OCI-LY7 (cell line): ENCODE measurements around the gene PTGER2. TPM values are rescaled to one million over a fixed set of nuclear protein-coding genes. Genes with fewer than 3 reads are reported as not detected.

ENCODE experiments used
- BruUV-seq: library from RNA; stranded (reverse); fragments of 400-500 nt; replicated peaks from 2 replicates; lab custom pipeline; 2021; lab: Mats Ljungman, UMichigan
- CTCF ChIA-PET: fragments of 300-600 bp; sonication (Branson Sonifier 250); formaldehyde crosslinking; loops from one replicate; lab custom pipeline; 2022; ENCODE audit warnings: antibody characterized with exemption; ENCODE audit not compliant: unreplicated experiment; lab: Charles Lee
- POLR2A ChIA-PET: fragments of 300-600 bp; sonication (Branson Sonifier 250); formaldehyde crosslinking; loops from one replicate; lab custom pipeline; 2022; ENCODE audit warnings: antibody characterized with exemption; lab: Charles Lee
- DNase-seq: peaks from one replicate; pipeline ENCODE4 v3.0.0-alpha.2; 2015; ENCODE audit warnings: low spot score
- H2AFZ ChIP-seq: fragments of 200-600 bp; sonication (generic), shearing (Covaris generic); 2 replicates; pipeline ENCODE4 v1.6.1; 2014; ENCODE audit warnings: mild to moderate bottlenecking, antibody characterized with exemption, low read length, moderate library complexity
- H3K27ac ChIP-seq: fragments of 200-600 bp; sonication (generic); 2 replicates; pipeline ENCODE4 v1.5.1; 2014; ENCODE audit warnings: mixed run types, low read depth, mild to moderate bottlenecking, moderate library complexity, low read length, inconsistent platforms; ENCODE audit not compliant: poor library complexity, severe bottlenecking
- H3K36me3 ChIP-seq: fragments of 200-600 bp; sonication (generic); 2 replicates; pipeline ENCODE4 v1.6.1; 2014; ENCODE audit warnings: mild to moderate bottlenecking, antibody characterized with exemption, low read length, moderate library complexity, mixed read lengths; ENCODE audit not compliant: insufficient read depth
- H3K4me1 ChIP-seq: fragments of 200-600 bp; sonication (generic); 2 replicates; pipeline ENCODE4 v1.5.1; 2014; ENCODE audit warnings: mild to moderate bottlenecking, low read length; ENCODE audit not compliant: insufficient read depth, poor library complexity, severe bottlenecking
- H3K4me2 ChIP-seq: fragments of 200-600 bp; sonication (generic); 2 replicates; pipeline ENCODE4 v1.6.1; 2014; ENCODE audit warnings: mild to moderate bottlenecking, low read length
- H3K4me3 ChIP-seq: fragments of 200-600 bp; sonication (generic); 2 replicates; pipeline ENCODE4 v1.5.1; 2014; ENCODE audit warnings: mild to moderate bottlenecking, low read depth, low read length; ENCODE audit not compliant: poor library complexity, severe bottlenecking
- H3K79me2 ChIP-seq: fragments of 200-600 bp; sonication (generic); 2 replicates; pipeline ENCODE4 v1.6.1; 2016; ENCODE audit warnings: low read depth, mild to moderate bottlenecking, low read length, moderate library complexity, mixed read lengths; ENCODE audit not compliant: insufficient read depth
- H3K9me2 ChIP-seq: fragments of 200-600 bp; sonication (generic); 2 replicates; pipeline ENCODE4 v1.6.1; 2016; ENCODE audit warnings: mild to moderate bottlenecking, low read length, mixed read lengths; ENCODE audit not compliant: insufficient read depth
- H3K9me3 ChIP-seq: fragments of 200-600 bp; sonication (generic); 2 replicates; pipeline ENCODE4 v1.6.1; 2014; ENCODE audit warnings: mild to moderate bottlenecking, mixed run types, low read length, mixed read lengths
- H4K20me1 ChIP-seq: fragments of 200-600 bp; sonication (generic); 2 replicates; pipeline ENCODE4 v1.6.1; 2014; ENCODE audit warnings: mild to moderate bottlenecking, antibody characterized with exemption, low read length, moderate library complexity, mixed read lengths; ENCODE audit not compliant: insufficient read depth
- EZH2phosphoT487 ChIP-seq: fragments of 200-600 bp; sonication (generic); IDR thresholded peaks from 2 replicates; pipeline ENCODE4 v1.6.1; 2018; ENCODE audit warnings: low read depth, borderline replicate concordance, mild to moderate bottlenecking, mixed run types, antibody characterized with exemption, low read length, moderate library complexity, mixed read lengths
- intact Hi-C: fragments of 100-400 bp; cut with micrococcal nuclease; formaldehyde crosslinking; loops from one replicate; pipeline ENCODE4 v1.10.0; 2022; ENCODE audit not compliant: unreplicated experiment
- total RNA-seq, 2 experiments: library from RNA; depleted of rRNA in 1 of 2; stranded (reverse); fragments of >200 nt in 1 of 2; shearing (Covaris generic) in 1 of 2; gene quantifications; 2 replicates each; pipeline ENCODE4 v1.2.3, GENCODE V29; 2014 to 2022
- TF ChIP-seq, protein P1 (sequence below): fragments of 200-600 bp; sonication (generic); conservative IDR thresholded peaks from 2 replicates; pipeline ENCODE4 v1.5.1; 2014; ENCODE audit warnings: mild to moderate bottlenecking, antibody characterized with exemption, low read length, moderate library complexity, mixed read lengths

Gene PTGER2
- total RNA-seq, 2 experiments from 2014 or later: not detected

DNA sequence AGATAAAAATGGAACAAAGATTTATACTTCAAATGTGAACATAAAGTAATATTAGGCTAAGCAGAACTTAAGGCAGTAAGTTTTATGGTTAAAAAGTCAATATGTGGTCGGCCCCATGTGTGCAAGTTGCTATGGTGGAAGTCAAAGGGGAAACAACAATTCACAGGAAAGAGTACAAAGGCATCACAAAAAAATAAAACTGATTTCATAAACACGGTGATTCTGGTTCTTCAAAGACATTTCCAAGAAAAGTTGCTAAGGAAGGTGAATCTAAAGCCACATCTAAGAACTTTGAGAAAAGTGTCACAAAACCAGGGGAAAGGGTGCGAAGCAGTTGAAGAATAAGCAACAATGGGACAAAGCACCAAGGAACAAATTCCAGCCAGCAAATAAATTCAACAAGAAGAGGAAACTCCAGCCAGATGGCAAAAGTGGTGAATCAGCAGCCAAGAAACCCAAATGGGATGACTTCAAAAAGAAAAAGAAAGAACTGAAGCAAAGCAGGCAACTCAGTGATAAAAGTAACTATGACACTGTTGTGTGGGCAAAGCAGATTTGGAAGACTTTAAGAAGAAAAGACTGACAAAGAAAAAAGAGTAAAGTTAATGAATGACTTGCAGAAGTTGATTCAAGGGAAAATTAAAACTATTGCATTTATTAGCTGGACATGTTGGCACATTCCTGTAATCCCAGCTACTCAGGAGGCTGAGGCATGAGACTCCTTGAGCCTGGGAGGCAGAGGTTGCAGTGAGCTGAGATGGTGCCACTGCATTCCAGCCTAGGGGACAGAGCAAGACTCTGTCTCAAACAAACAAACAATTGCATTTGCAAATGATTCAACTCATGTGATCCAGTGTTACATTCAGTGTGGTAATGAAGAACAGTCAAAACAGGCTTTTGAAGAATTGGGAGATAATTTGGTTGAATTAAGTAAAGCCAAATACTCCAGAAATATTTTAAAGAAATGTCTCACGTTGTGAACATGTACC lies 27.2 kb upstream of the PTGER2 start:
- ChIA-PET POLR2A (interaction anchor here (0.6 to 0.7 kb wide), 2 partner anchors 164 to 1017 kb away, joined by 3 to 8 read pairs; no protein-coding TSS in a partner anchor), CTCF (no interaction called here)
- no peak overlapping the region for H3K27ac ChIP-seq
- intact Hi-C loops: no loop called here
- H3K4me3 ChIP-seq: no peak overlapping the region
- H3K36me3 ChIP-seq: no peaks in the 10 kb centered on the region
- no peak overlapping the region for H2AFZ ChIP-seq
- no peaks in the 10 kb centered on the region for H3K9me3 ChIP-seq
- H4K20me1 ChIP-seq: no peaks in the 10 kb centered on the region
- TF ChIP-seq EZH2phosphoT487: no peak
- TF ChIP-seq, protein P1, sequence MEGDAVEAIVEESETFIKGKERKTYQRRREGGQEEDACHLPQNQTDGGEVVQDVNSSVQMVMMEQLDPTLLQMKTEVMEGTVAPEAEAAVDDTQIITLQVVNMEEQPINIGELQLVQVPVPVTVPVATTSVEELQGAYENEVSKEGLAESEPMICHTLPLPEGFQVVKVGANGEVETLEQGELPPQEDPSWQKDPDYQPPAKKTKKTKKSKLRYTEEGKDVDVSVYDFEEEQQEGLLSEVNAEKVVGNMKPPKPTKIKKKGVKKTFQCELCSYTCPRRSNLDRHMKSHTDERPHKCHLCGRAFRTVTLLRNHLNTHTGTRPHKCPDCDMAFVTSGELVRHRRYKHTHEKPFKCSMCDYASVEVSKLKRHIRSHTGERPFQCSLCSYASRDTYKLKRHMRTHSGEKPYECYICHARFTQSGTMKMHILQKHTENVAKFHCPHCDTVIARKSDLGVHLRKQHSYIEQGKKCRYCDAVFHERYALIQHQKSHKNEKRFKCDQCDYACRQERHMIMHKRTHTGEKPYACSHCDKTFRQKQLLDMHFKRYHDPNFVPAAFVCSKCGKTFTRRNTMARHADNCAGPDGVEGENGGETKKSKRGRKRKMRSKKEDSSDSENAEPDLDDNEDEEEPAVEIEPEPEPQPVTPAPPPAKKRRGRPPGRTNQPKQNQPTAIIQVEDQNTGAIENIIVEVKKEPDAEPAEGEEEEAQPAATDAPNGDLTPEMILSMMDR: no peak
- no peak overlapping the region for H3K4me2 ChIP-seq
- no peaks in the 10 kb centered on the region for H3K9me2 ChIP-seq
- H3K4me1 ChIP-seq: no peaks in the 10 kb centered on the region
- no peaks in the 10 kb centered on the region for H3K79me2 ChIP-seq
- DNase-seq: no peak
- BruUV-seq: no TSS peak

DNA sequence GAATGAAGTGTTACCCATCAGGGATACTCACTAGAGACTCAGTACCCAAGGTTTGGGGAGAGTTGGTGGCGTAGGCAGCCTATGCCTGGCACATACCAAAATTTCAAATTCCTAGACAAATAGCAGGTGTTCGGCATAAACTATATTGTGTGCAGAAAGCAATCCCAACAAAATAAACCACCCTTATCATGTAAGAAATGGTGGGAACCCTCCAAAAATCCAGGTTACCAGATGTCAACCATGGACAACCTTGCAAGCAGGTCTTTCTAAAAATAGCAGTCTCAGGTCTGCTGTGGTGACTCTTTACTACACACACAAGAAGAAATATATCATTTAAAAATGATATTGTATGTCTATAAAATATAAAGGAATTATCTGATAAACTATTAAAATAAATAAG lies 17.7 kb upstream of the PTGER2 start:
- no peaks in the 10 kb centered on the region for H3K36me3 ChIP-seq
- H3K4me3 ChIP-seq: no peak overlapping the region
- BruUV-seq: no TSS peak
- intact Hi-C loops: loop anchor here (5.0 kb wide), 1 partner anchor 176 kb away; no protein-coding TSS in a partner anchor
- no peaks in the 10 kb centered on the region for H3K9me2 ChIP-seq
- POLR2A ChIA-PET: interaction anchor here (0.6 kb wide), 1 partner anchor 11 kb away, joined by 6 read pairs; no protein-coding TSS in a partner anchor
- H3K27ac ChIP-seq: no peak overlapping the region
- H2AFZ ChIP-seq: no peak overlapping the region
- CTCF ChIA-PET: no interaction called here
- no peak for DNase-seq
- no peaks in the 10 kb centered on the region for H4K20me1 ChIP-seq
- H3K4me1 ChIP-seq: no peaks in the 10 kb centered on the region
- H3K4me2 ChIP-seq: no peak overlapping the region
- TF ChIP-seq, protein P1: no peak
- no peak for TF ChIP-seq EZH2phosphoT487
- H3K9me3 ChIP-seq: no peaks in the 10 kb centered on the region
- no peaks in the 10 kb centered on the region for H3K79me2 ChIP-seq

DNA sequence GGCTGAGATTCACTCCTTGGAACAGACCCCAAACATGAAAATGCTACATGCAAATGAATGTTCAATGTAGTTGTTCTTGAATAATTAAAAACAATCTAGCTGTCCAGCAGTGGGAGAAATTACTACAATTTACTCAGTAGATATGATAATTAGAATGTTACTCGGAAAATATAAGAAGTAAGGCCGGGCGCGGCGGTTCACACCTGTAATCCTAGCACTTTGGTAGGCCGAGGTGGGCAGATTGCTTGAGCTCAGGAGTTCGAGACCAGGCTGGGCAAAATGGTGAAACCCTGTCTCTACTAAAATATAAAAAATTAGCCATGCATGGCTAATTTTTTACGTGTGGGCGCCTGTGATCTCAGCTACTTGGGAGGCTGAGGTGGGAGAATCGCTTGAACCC lies 15.3 kb upstream of the PTGER2 start:
- Histone ChIP-seq H3K79me2 (no peaks in the 10 kb centered on the region), H3K4me2 (no peak overlapping the region), H4K20me1 (no peaks in the 10 kb centered on the region), H2AFZ (no peak overlapping the region), H3K27ac (no peak overlapping the region), H3K4me1 (no peaks in the 10 kb centered on the region), H3K9me3 (no peaks in the 10 kb centered on the region), H3K36me3 (no peaks in the 10 kb centered on the region), H3K9me2 (no peaks in the 10 kb centered on the region), H3K4me3 (no peak overlapping the region)
- TF ChIP-seq EZH2phosphoT487: no peak
- TF ChIP-seq, protein P1: no peak
- no peak for DNase-seq
- CTCF ChIA-PET: no interaction called here
- intact Hi-C loops: loop anchor here (5.0 kb wide), 1 partner anchor 174 kb away; no protein-coding TSS in a partner anchor
- no TSS peak for BruUV-seq
- POLR2A ChIA-PET: no interaction called here
